Measurements from ENCODE around the gene PEA15.

Gene PEA15

DNA sequence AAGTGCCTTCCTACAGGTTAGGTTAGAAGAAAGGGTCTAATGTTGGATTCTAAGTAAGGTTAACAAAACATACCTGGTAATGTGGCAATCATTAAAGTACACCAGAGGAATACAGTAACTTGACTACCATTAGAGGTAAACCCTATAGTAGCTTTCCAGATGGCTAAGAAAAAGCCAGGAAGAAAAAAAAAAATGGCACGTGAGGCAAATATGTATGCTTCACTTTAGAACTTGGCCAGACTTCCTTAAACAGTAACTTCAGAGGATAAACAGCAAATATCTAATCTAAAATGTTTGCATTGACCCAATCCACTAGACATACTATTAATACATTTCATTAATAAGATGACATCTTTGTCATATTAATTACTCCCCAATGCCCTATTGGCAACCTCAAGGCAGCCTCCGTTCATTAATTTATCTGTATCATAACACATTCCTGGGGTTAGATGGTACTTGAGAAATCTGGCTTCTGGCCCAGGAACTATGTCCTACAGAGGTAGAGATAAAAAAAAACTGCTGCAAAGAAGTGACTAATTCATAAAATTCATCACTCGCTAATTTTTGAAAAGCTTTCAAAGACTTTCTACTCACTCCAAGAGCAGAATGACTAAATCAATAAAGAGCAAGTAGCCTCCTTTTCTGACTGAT is 51.3 kb downstream of the PEA15 start (continued):
- TF ChIP-seq, protein P1, sequence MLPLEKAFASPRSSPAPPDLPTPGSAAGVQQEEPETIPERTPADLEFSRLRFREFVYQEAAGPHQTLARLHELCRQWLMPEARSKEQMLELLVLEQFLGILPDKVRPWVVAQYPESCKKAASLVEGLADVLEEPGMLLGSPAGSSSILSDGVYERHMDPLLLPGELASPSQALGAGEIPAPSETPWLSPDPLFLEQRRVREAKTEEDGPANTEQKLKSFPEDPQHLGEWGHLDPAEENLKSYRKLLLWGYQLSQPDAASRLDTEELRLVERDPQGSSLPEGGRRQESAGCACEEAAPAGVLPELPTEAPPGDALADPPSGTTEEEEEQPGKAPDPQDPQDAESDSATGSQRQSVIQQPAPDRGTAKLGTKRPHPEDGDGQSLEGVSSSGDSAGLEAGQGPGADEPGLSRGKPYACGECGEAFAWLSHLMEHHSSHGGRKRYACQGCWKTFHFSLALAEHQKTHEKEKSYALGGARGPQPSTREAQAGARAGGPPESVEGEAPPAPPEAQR (tag by site-specific recombination; IDR thresholded peaks at IDR 0.05): no peak
- TF ChIP-seq ZXDB (tag by site-specific recombination; IDR thresholded peaks at IDR 0.05) (no peak; the same call in 1 of the 2 replicates), GLIS2 (tag by site-specific recombination; IDR thresholded peaks at IDR 0.05) (no peak), ZSCAN23 (tag by site-specific recombination; IDR thresholded peaks at IDR 0.05) (peak; percentile 15; the same call in 1 of the 2 replicates), ZNF830 (tag by site-specific recombination; IDR thresholded peaks at IDR 0.05; ENCODE audit: low read depth) (no peak), ZFP3 (tag by site-specific recombination; IDR thresholded peaks at IDR 0.05; ENCODE audit: low read depth) (no peak), OSR2 (tag by site-specific recombination; IDR thresholded peaks at IDR 0.05) (peak; percentile 81; the same call in 1 of the 2 replicates), ZBTB8A (tag by site-specific recombination; IDR thresholded peaks at IDR 0.05) (no peak), ZNF768 (tag by site-specific recombination; IDR thresholded peaks at IDR 0.05) (no peak), ZNF221 (tag by site-specific recombination; IDR thresholded peaks at IDR 0.05; ENCODE audit: borderline replicate concordance) (no peak), ZNF140 (tag by site-specific recombination; IDR thresholded peaks at IDR 0.05) (no peak), FEZF1 (tag by site-specific recombination; IDR thresholded peaks at IDR 0.05) (peak; percentile 17; the same call in 1 of the 2 replicates), ZNF843 (tag by site-specific recombination; IDR thresholded peaks at IDR 0.05) (peak; percentile 42; the same call in 1 of the 2 replicates), ZNF777 (tag by site-specific recombination; IDR thresholded peaks at IDR 0.05; ENCODE audit: borderline replicate concordance) (no peak), ZNF354C (tag by site-specific recombination; IDR thresholded peaks at IDR 0.05; ENCODE audit: borderline replicate concordance, low read depth) (no peak), ZNF239 (tag by site-specific recombination; IDR thresholded peaks at IDR 0.05) (no peak), ZNF660 (tag by site-specific recombination; IDR thresholded peaks at IDR 0.05) (no peak), ZBTB7A (tag by site-specific recombination; IDR thresholded peaks at IDR 0.05; ENCODE audit: low read depth) (no peak), ZNF404 (tag by site-specific recombination; IDR thresholded peaks at IDR 0.05) (no peak), ZNF16 (tag by site-specific recombination; IDR thresholded peaks at IDR 0.05; ENCODE audit: low read depth) (no peak), PRDM1 (tag by site-specific recombination; IDR thresholded peaks at IDR 0.05) (no peak), ZEB2 (tag by site-specific recombination; IDR thresholded peaks at IDR 0.05) (no peak)
- TF ChIP-seq, protein P2, sequence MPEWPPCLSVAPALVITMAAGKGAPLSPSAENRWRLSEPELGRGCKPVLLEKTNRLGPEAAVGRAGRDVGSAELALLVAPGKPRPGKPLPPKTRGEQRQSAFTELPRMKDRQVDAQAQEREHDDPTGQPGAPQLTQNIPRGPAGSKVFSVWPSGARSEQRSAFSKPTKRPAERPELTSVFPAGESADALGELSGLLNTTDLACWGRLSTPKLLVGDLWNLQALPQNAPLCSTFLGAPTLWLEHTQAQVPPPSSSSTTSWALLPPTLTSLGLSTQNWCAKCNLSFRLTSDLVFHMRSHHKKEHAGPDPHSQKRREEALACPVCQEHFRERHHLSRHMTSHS (tag by site-specific recombination; IDR thresholded peaks at IDR 0.05): no peak
- TF ChIP-seq, protein P3, sequence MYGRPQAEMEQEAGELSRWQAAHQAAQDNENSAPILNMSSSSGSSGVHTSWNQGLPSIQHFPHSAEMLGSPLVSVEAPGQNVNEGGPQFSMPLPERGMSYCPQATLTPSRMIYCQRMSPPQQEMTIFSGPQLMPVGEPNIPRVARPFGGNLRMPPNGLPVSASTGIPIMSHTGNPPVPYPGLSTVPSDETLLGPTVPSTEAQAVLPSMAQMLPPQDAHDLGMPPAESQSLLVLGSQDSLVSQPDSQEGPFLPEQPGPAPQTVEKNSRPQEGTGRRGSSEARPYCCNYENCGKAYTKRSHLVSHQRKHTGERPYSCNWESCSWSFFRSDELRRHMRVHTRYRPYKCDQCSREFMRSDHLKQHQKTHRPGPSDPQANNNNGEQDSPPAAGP (tag by site-specific recombination; IDR thresholded peaks at IDR 0.05): no peak
- TF ChIP-seq, protein P4, sequence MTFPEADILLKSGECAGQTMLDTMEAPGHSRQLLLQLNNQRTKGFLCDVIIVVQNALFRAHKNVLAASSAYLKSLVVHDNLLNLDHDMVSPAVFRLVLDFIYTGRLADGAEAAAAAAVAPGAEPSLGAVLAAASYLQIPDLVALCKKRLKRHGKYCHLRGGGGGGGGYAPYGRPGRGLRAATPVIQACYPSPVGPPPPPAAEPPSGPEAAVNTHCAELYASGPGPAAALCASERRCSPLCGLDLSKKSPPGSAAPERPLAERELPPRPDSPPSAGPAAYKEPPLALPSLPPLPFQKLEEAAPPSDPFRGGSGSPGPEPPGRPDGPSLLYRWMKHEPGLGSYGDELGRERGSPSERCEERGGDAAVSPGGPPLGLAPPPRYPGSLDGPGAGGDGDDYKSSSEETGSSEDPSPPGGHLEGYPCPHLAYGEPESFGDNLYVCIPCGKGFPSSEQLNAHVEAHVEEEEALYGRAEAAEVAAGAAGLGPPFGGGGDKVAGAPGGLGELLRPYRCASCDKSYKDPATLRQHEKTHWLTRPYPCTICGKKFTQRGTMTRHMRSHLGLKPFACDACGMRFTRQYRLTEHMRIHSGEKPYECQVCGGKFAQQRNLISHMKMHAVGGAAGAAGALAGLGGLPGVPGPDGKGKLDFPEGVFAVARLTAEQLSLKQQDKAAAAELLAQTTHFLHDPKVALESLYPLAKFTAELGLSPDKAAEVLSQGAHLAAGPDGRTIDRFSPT (tag by site-specific recombination; IDR thresholded peaks at IDR 0.05): peak; percentile 61
- TF ChIP-seq, protein P5, sequence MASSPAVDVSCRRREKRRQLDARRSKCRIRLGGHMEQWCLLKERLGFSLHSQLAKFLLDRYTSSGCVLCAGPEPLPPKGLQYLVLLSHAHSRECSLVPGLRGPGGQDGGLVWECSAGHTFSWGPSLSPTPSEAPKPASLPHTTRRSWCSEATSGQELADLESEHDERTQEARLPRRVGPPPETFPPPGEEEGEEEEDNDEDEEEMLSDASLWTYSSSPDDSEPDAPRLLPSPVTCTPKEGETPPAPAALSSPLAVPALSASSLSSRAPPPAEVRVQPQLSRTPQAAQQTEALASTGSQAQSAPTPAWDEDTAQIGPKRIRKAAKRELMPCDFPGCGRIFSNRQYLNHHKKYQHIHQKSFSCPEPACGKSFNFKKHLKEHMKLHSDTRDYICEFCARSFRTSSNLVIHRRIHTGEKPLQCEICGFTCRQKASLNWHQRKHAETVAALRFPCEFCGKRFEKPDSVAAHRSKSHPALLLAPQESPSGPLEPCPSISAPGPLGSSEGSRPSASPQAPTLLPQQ (tag by site-specific recombination; IDR thresholded peaks at IDR 0.05): 0 out of 2 replicates have a peak, but pooled peaks have one; percentile 24
- TF ChIP-seq, protein P6, sequence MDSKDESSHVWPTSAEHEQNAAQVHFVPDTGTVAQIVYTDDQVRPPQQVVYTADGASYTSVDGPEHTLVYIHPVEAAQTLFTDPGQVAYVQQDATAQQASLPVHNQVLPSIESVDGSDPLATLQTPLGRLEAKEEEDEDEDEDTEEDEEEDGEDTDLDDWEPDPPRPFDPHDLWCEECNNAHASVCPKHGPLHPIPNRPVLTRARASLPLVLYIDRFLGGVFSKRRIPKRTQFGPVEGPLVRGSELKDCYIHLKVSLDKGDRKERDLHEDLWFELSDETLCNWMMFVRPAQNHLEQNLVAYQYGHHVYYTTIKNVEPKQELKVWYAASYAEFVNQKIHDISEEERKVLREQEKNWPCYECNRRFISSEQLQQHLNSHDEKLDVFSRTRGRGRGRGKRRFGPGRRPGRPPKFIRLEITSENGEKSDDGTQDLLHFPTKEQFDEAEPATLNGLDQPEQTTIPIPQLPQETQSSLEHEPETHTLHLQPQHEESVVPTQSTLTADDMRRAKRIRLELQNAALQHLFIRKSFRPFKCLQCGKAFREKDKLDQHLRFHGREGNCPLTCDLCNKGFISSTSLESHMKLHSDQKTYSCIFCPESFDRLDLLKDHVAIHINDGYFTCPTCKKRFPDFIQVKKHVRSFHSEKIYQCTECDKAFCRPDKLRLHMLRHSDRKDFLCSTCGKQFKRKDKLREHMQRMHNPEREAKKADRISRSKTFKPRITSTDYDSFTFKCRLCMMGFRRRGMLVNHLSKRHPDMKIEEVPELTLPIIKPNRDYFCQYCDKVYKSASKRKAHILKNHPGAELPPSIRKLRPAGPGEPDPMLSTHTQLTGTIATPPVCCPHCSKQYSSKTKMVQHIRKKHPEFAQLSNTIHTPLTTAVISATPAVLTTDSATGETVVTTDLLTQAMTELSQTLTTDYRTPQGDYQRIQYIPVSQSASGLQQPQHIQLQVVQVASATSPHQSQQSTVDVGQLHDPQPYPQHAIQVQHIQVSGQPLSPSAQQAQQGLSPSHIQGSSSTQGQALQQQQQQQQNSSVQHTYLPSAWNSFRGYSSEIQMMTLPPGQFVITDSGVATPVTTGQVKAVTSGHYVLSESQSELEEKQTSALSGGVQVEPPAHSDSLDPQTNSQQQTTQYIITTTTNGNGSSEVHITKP (tag by site-specific recombination; IDR thresholded peaks at IDR 0.05): no peak
- TF ChIP-seq, protein P7, sequence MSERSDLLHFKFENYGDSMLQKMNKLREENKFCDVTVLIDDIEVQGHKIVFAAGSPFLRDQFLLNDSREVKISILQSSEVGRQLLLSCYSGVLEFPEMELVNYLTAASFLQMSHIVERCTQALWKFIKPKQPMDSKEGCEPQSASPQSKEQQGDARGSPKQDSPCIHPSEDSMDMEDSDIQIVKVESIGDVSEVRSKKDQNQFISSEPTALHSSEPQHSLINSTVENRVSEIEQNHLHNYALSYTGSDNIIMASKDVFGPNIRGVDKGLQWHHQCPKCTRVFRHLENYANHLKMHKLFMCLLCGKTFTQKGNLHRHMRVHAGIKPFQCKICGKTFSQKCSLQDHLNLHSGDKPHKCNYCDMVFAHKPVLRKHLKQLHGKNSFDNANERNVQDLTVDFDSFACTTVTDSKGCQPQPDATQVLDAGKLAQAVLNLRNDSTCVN (tag by site-specific recombination; optimal IDR thresholded peaks at IDR 0.05): no peak
